Endothelial cell of umbilical vein (primary cell): ENCODE data around the gene MAN1A1. TPM values are rescaled to one million over a fixed set of nuclear protein-coding genes. Genes with fewer than 3 reads are reported as not detected.

Source experiments
- BruUV-seq: library from RNA; stranded (reverse); fragments of 400-500 nt; replicated peaks from 2 replicates; lab custom pipeline; 2021; lab: Mats Ljungman, UMichigan
- CTCF ChIA-PET: fragments of 300-600, 350-600 bp; sonication (Branson Sonifier 250); formaldehyde crosslinking; loops from one replicate; lab custom pipeline; 2021; ENCODE audit warnings: antibody characterized with exemption, inconsistent platforms; lab: Charles Lee
- POLR2A ChIA-PET: fragments of 300-600, 350-600 bp; sonication (Branson Sonifier 250); formaldehyde crosslinking; loops from one replicate; lab custom pipeline; 2021; ENCODE audit warnings: antibody characterized with exemption, inconsistent platforms; lab: Charles Lee
- DNase-seq: peaks from one replicate; pipeline ENCODE4 v3.0.0-alpha.2; 2011; ENCODE audit warnings: low read depth, low spot score
- FAIRE-seq: peaks from 2 replicates; lab custom pipeline; 2011; peaks lifted over from hg19 to GRCh38; lab: Jason Lieb, UNC
- H2AFZ ChIP-seq: 2 replicates; pipeline ENCODE4 v1.6.0; 2012; ENCODE audit warnings: low read depth, low read length, control low read depth, inconsistent platforms
- H3K27ac ChIP-seq: 2 replicates; pipeline ENCODE4 v1.5.1; 2011; ENCODE audit warnings: low read depth, mild to moderate bottlenecking, control low read depth, low read length, moderate library complexity; ENCODE audit not compliant: insufficient read depth
- H3K27me3 ChIP-seq, 2 experiments: 2 replicates each; pipeline versions ENCODE4 v1.6.0 to v1.6.1; 2011; ENCODE audit warnings: low read length in 2 of 2, mixed read lengths in 1 of 2; ENCODE audit not compliant: control insufficient read depth in 2 of 2, insufficient read depth in 2 of 2
- H3K36me3 ChIP-seq, 2 experiments: 2 replicates in 1 of 2; 3 replicates in 1 of 2; pipeline ENCODE4 v1.5.1; 2011; ENCODE audit warnings: low read length in 2 of 2, mild to moderate bottlenecking in 1 of 2, moderate library complexity in 1 of 2; ENCODE audit not compliant: control insufficient read depth in 2 of 2, insufficient read depth in 2 of 2; ENCODE audit errors: extremely low read depth in 1 of 2
- H3K4me1 ChIP-seq: 3 replicates; pipeline ENCODE4 v1.5.1; 2011; ENCODE audit warnings: mild to moderate bottlenecking, low read length; ENCODE audit not compliant: control insufficient read depth, insufficient read depth; ENCODE audit errors: extremely low read depth
- H3K4me2 ChIP-seq: 2 replicates; pipeline ENCODE4 v1.6.1; 2011; ENCODE audit warnings: low read length, control low read depth, mixed read lengths; ENCODE audit not compliant: insufficient read depth
- H3K4me3 ChIP-seq, 3 experiments: fragments of 200-600 bp in 1 of 3; sonication (generic), shearing (Covaris generic) in 1 of 3; replicated peaks in 1 of 3; 2 replicates each; pipeline ENCODE4 v1.5.1; 2011 to 2016; ENCODE audit warnings: control low read depth in 3 of 3, low read length in 3 of 3, mild to moderate bottlenecking in 2 of 3, inconsistent platforms in 1 of 3, low read depth in 1 of 3, moderate library complexity in 1 of 3; ENCODE audit not compliant: insufficient read depth in 1 of 3
- H3K79me2 ChIP-seq: 2 replicates; pipeline ENCODE4 v1.6.0; 2012; ENCODE audit warnings: low read length, inconsistent platforms; ENCODE audit not compliant: control insufficient read depth, insufficient read depth
- H3K9ac ChIP-seq: replicated peaks from 2 replicates; pipeline ENCODE3; 2011; ENCODE audit warnings: low read length, control low read depth; ENCODE audit not compliant: insufficient read depth; ENCODE audit errors: extremely low read depth
- H3K9me1 ChIP-seq: replicated peaks from 3 replicates; pipeline ENCODE4 v1.6.0; 2011; ENCODE audit warnings: mild to moderate bottlenecking, low read length; ENCODE audit not compliant: control insufficient read depth, insufficient read depth; ENCODE audit errors: extremely low read depth
- H3K9me3 ChIP-seq: replicated peaks from 2 replicates; pipeline ENCODE4 v1.5.1; 2012; ENCODE audit warnings: low read length, inconsistent platforms; ENCODE audit not compliant: control insufficient read depth, insufficient read depth
- H4K20me1 ChIP-seq: replicated peaks from 2 replicates; pipeline ENCODE3; 2011; ENCODE audit warnings: mild to moderate bottlenecking, low read length; ENCODE audit not compliant: control insufficient read depth, insufficient read depth; ENCODE audit errors: extremely low read depth
- EZH2 ChIP-seq: IDR thresholded peaks from 2 replicates; pipeline ENCODE4 v1.6.1; 2012; ENCODE audit warnings: borderline replicate concordance, low read depth, mild to moderate bottlenecking, moderate library complexity, low read length, inconsistent platforms; ENCODE audit not compliant: severe bottlenecking
- FOS ChIP-seq: IDR thresholded peaks from 2 replicates; pipeline ENCODE4 v1.6.1; 2011; ENCODE audit warnings: mild to moderate bottlenecking, low read length, moderate library complexity, borderline replicate concordance; ENCODE audit not compliant: insufficient read depth
- GATA2 ChIP-seq: IDR thresholded peaks from 2 replicates; pipeline ENCODE4 v1.7.0; 2011; ENCODE audit warnings: low read depth, mild to moderate bottlenecking, moderate library complexity, mixed read lengths, low read length; ENCODE audit not compliant: insufficient read length, insufficient read depth
- JUN ChIP-seq: IDR thresholded peaks from 2 replicates; pipeline ENCODE4 v1.6.1; 2011; ENCODE audit warnings: borderline replicate concordance, low read depth; ENCODE audit not compliant: insufficient read length, insufficient read depth
- MYC ChIP-seq: IDR thresholded peaks from one replicate; pipeline ENCODE4 v1.6.1; 2011; ENCODE audit warnings: mild to moderate bottlenecking, low read depth, low read length
- POLR2A ChIP-seq: IDR thresholded peaks from 2 replicates; pipeline ENCODE4 v1.6.1; 2012; ENCODE audit warnings: low read depth, mild to moderate bottlenecking, control low read depth, low read length
- POLR2AphosphoS5 ChIP-seq: IDR thresholded peaks from 2 replicates; pipeline ENCODE4 v1.6.1; 2012; ENCODE audit warnings: low read depth, mild to moderate bottlenecking, control low read depth, low read length, moderate library complexity; ENCODE audit not compliant: insufficient read depth
- dilution Hi-C: fragments of 300-500 bp; cut with MboI; formaldehyde crosslinking; loops from one replicate; pipeline ENCODE4 v1.15.0; 2019; ENCODE audit warnings: low sequenced_read_pairs; ENCODE audit not compliant: extremely low pct_ligation_motif_present
- intact Hi-C: fragments of 100-400 bp; cut with micrococcal nuclease; formaldehyde crosslinking; loops from one replicate; pipeline ENCODE4 v1.10.0; 2022
- polyA plus RNA-seq, 4 experiments: library from polyadenylated mRNA; depleted of rRNA in 3 of 4; stranded (reverse) in 3 of 4; unstranded in 1 of 4; fragments of >200 nt; gene quantifications; 2 replicates each; pipeline versions ENCODE4 v1.2.1 to v1.2.3, GENCODE V29; 2011 to 2012; ENCODE audit warnings: missing spikeins in 1 of 4
- total RNA-seq: library from RNA; stranded (reverse); gene quantifications from 2 replicates; pipeline ENCODE4 v1.2.3, GENCODE V29; 2021
- TF ChIP-seq, protein P1 (sequence below): IDR thresholded peaks from 2 replicates; pipeline ENCODE4 v1.6.1; 2011; ENCODE audit not compliant: insufficient read depth, insufficient read length
- TF ChIP-seq, protein P2 (sequence below), 2 donors: IDR thresholded peaks; 1 replicate in 1 of 2; 2 replicates in 1 of 2; pipeline ENCODE4 v1.5.1; 2011; ENCODE audit warnings: low read length in 2 of 2, mild to moderate bottlenecking in 2 of 2, moderate library complexity in 2 of 2, control low read depth in 1 of 2, inconsistent platforms in 1 of 2, low read depth in 1 of 2; ENCODE audit not compliant: insufficient read depth in 1 of 2; ENCODE audit errors: extremely low read depth in 1 of 2

Gene MAN1A1
- total and polyA plus RNA-seq, 2 donors (not counting 3 experiments of a cell fraction or from before 2014, with no cell fraction given): 3.3 to 12.9 TPM

DNA sequence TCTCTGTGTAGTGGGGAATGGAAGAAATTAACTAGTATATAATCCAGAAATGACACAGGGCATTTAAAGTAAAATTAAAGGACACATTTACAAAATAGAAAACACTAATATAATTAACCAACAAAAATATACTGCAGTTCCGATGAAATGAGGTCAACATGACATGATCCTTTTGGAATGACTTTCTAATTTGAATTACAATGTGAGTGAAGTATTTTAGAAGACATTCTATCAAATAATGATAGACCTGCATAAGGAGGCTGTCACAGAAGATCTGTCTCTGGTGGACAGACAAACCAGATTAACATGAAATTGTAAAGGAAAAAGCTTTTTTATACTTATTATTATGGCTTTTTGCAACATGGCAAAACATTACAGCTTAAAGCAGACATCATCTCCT lies 170.5 kb downstream of the MAN1A1 start:
- Histone ChIP-seq H3K4me2 (no peak overlapping the region), H2AFZ (no peak overlapping the region), H3K9me3 (no peaks in the 10 kb centered on the region), H3K4me1 (no peaks in the 10 kb centered on the region), H3K27me3 (no peaks in the 10 kb centered on the region), H3K27ac (no peak overlapping the region), H4K20me1 (no peaks in the 10 kb centered on the region), H3K9ac (no peak overlapping the region), H3K79me2 (no peaks in the 10 kb centered on the region), H3K36me3 (no peaks in the 10 kb centered on the region), H3K9me1 (no peaks in the 10 kb centered on the region), H3K4me3 (no peak overlapping the region)
- DNase-seq (no peak), FAIRE-seq (no peak)
- intact Hi-C loops (no loop called here), dilution Hi-C loops (no loop called here)
- TF ChIP-seq GATA2 (no peak), POLR2A (no peak), FOS (no peak), POLR2AphosphoS5 (no peak), JUN (no peak), MYC (no peak), EZH2 (no peak)
- TF ChIP-seq, protein P1, sequence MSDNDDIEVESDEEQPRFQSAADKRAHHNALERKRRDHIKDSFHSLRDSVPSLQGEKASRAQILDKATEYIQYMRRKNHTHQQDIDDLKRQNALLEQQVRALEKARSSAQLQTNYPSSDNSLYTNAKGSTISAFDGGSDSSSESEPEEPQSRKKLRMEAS: no peak
- TF ChIP-seq, protein P2, sequence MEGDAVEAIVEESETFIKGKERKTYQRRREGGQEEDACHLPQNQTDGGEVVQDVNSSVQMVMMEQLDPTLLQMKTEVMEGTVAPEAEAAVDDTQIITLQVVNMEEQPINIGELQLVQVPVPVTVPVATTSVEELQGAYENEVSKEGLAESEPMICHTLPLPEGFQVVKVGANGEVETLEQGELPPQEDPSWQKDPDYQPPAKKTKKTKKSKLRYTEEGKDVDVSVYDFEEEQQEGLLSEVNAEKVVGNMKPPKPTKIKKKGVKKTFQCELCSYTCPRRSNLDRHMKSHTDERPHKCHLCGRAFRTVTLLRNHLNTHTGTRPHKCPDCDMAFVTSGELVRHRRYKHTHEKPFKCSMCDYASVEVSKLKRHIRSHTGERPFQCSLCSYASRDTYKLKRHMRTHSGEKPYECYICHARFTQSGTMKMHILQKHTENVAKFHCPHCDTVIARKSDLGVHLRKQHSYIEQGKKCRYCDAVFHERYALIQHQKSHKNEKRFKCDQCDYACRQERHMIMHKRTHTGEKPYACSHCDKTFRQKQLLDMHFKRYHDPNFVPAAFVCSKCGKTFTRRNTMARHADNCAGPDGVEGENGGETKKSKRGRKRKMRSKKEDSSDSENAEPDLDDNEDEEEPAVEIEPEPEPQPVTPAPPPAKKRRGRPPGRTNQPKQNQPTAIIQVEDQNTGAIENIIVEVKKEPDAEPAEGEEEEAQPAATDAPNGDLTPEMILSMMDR (IDR thresholded peaks at IDR 0.05; ENCODE audit: extremely low read depth in 1 of 2, insufficient read depth in 1 of 2, low read depth in 1 of 2, low read length in 2 of 2): no peak
- BruUV-seq: no TSS peak
- CTCF ChIA-PET: interaction anchor here (1.0 kb wide), 1 partner anchor 8 kb away, joined by 4 read pairs; no protein-coding TSS in a partner anchor
- POLR2A ChIA-PET: no interaction called here
